Hematopoietic multipotent progenitor cell (in vitro differentiated cells): ENCODE data around the gene KANK4. TPM values are rescaled to one million over a fixed set of nuclear protein-coding genes. Genes with fewer than 3 reads are reported as not detected.

Experiments
- DNase-seq, 3 donors: peaks; one replicate each; pipeline ENCODE4 v3.0.0-alpha.2; 2011 to 2015; ENCODE audit warnings: low read depth in 2 of 3, low spot score in 2 of 3
- total RNA-seq: library from RNA; depleted of rRNA; stranded (reverse); fragments of >200 nt; gene quantifications from one replicate; pipeline ENCODE4 v1.2.3, GENCODE V29; 2012

Gene KANK4
- total RNA-seq = under 0.01 TPM

- DNase-seq = peak in 2 of 3 donors; percentile 18 to 47
These were observed at the start of gene KANK4 for GRCh38 chr1:62318756-62319544. Gene KANK4, minus strand, starts transcription at chr1:62319434. Its CDS starts 37,870 bp downstream, at chr1:62281564.

DNA sequence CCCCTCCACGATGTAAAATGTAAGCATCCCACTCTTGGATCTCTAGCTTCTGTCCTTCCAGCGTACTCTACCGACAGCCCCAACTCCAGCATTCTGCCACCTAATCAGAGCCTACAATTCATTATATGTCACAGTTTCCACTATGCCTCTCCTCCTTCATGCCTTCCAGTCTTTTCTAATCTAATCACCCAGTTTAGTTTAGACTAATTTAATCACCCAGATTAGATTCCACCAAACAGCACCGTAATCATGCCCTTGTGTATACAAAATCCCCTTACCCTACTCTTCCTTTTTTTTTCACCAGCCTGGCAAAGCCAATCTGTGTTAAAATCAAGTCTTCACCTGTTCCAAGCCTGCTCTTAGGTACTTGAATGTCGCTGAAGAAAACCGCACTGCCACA lies 49.8 kb upstream of the KANK4 start:
- DNase-seq = no peak

DNA sequence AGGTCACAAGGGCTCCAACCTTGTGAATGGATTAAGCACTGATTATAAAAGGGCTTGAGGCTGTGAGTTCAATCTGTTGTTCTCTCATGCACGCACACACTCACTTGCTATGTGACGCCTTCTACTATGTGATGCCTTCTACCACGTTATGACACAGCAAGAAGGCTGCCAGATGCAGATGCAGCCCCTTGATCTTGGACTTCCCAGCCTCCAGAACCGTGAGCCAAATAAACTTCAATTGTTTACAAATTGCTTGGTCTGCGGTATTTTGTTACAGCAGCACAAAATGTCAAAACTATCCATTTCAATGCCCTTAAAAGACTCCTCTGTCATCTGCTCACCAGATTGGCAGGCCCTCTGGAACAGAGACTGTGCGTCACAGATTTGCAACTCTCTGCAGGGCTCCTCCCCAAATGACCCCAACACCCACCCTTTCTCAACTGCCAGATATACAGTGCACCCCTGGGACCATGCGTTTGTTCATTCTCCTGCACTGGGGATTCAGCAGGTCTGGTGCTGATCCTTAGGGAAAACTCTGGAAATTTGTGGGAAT lies 47.8 kb upstream of the KANK4 start:
- DNase-seq = no peak

DNA sequence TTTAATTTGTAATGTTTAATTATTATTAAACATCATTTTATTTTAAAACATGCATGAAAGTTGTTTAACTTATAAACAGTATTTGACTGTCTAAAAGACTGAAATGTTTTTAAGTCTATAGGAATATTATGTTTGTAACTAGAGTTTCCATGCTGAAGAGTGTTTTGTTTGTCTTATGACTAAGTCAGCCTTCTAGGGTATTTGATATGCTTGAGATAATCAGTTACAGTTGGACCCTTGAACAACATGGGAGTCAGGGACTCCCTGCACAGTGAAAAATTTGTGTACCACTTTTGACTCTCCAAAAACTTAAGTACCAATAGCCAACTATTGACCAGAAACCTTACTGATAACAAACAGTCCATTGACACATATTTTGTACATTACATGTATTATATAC lies 45.5 kb upstream of the KANK4 start:
- no peak for DNase-seq

GRCh38 chr1:62362926-62363325 lies 43.7 kb upstream of the KANK4 start:
- DNase-seq = no peak

DNA sequence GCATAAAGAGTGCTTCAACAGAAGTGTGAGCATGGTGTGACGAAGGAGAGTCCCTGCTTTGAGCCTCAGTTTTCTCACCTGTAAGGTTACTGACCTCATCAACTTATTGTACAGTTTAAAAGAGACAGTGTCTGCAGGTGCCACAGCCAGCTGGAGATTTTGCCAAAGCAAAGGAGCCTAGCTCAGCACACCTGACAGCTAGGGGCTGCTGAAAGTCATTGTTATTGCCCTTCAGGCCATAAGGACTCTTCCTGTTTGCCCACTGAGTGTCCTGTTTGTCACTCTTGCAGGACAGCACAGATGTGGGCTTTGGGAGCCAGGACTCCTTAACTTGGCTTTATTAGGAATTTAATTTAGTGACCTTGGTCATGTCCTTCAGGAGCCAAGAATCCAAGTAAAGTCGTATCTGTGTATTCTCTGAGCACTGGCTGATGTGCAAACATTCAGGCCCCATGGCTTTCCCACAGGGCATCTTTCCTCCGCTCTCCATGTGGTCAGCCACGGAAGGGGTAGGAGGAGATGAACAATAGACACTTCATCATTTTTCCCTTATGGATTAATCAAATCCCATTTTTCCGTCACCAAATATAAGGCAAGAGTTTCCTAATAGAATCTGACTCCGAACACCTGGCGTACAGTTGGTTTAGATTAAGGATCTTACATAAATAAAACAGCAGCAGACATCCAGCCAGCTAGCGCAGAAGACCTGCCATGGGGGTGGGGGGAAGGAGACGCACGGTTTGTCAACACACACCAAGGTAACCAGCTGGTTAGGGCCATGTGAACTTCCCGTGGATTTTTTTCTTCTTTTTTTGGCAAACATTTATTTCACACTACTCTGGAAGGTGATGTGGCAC lies 43.1 kb upstream of the KANK4 start:
- DNase-seq = no peak

GRCh38 chr1:62361431-62361830 lies 42.2 kb upstream of the KANK4 start:
- DNase-seq = no peak

DNA sequence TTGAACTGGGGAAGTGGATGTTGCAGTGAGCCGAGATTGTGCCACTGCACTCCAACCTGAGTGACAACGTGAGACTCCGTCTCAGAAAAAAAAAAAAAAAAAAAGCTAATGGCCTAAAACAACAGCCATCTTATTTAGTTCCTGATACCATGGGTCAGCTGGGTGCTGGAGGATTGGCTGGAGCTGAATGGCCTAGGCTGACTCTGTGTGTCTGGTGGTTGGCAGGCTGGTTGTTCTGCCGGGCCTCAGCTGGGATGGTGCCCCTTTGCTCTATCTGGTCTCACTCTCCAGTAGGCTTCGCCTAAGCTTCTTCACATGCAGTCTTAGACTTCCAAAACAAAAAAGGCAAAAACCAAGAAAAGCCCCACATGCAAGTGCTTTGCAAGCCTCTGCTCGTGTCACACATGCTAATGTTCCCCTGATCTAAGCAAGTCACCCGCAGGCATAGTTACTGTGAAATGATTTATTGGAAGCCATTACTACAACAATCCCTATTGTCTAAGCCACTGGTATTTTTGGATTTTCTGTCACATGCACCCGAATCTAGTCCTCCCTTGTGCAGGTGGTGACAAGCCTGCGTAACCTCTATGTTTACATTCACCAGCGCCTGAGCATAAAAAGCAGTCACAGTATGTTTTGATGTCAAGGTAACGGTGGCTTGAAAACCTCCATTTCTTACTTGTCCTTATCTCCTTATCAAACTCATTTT lies 39.6 kb upstream of the KANK4 start:
- DNase-seq = no peak

DNA sequence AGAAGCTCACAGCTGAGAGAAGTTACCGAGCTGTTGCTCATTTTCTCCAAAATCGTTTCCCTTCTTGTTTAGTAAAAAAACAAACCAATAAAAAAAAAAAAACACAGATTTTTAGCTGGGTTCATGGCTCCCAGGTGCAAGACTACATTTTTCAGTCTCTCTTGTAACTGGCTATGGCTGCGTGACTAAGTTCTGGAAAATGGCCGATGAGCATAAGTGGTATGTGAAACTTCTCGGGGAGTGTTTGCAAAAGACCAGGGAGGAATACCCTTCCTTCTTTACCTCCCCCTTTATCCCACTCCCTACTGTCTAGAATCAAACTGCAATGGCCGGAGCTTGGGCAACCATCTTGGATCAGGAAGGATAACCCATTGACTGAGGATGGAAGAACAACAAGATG lies 38.7 kb upstream of the KANK4 start:
- DNase-seq = no peak

DNA sequence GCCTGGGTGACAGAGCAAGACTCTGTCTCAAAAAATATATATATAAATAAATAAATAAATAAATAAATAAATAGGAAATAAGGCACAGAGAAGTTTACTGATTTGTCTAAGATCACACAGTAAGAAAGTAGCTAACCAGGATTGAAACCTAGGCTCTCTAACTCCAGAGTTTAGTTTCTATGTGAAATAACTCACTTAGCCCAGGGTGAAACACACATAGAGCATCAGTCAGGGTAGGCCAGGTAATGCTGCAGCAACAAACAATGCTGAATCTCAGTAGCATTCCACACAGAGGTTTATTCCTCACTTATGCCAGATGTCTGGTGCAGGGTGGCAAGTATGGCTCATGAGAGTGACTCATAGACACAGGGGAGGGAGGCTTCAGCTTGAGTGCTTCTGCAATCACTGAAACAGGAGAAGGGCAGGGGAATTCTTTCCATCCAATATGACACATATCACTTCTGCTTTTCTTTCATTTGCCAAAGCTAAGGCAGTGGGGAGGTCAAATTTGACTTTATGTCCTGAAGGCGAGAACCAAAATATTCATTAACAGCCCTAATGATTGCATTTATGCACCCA lies 37.1 kb upstream of the KANK4 start:
- peak in 2 of 3 donors; percentile 36 to 47 for DNase-seq

GRCh38 chr1:62355095-62355494 lies 35.9 kb upstream of the KANK4 start:
- DNase-seq = no peak

- DNase-seq = no peak
These were observed 34.6 kb upstream of the KANK4 start for GRCh38 chr1:62353853-62354252.

DNA sequence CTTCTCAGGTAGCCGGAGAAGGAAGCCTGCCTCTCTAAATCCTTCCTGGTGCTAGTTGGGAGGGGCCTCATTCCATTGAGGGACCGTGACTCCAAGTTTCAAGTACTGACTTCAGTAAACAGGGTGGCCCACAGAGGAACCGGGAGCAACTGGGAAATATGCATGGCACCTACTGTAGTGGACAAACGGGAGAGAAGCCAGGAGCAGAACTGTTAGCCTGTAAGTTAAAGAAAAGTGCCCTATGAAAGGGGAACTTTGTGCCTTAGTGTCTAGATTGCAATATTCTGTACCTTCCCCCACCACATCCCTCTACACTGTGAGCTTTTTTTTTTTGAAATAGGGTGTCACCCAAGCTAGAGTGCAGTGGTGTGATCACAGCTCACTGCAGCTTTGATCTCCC lies 33.2 kb upstream of the KANK4 start:
- peak in 1 of 3 donors; percentile 5 for DNase-seq

GRCh38 chr1:62349470-62350233 lies 30.4 kb upstream of the KANK4 start:
- no peak for DNase-seq

DNA sequence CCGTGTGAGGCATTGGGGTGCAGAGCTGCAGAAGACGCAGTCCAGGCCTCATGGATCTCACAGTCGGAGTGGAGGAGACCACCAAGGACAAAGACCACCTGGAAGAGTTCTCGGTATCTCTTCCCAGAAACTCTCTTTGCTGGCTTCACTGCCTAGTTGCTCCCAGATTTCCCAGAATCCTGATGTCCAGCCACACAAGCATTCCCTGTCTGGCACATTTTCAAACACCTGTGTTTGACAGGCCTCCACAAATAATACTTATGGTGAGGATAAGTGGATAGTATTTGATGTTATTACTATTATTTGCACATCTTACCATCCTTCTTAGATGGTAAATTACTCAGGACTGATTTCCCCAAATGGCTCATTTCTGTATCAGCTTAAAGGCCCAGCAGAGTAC lies 27.7 kb upstream of the KANK4 start:
- DNase-seq = no peak

GRCh38 chr1:62343911-62344310 lies 24.7 kb upstream of the KANK4 start:
- no peak for DNase-seq

GRCh38 chr1:62342270-62342669 lies 23.0 kb upstream of the KANK4 start:
- DNase-seq = no peak

- no peak for DNase-seq
These were observed 22.4 kb upstream of the KANK4 start for GRCh38 chr1:62341615-62342014.

GRCh38 chr1:62341089-62341488 lies 21.9 kb upstream of the KANK4 start:
- no peak for DNase-seq
